ENCODE results near the gene SLC39A13. TPM values are rescaled to one million over a fixed set of nuclear protein-coding genes. Genes with fewer than 3 reads are reported as not detected.

SLC39A13 gene
- total RNA-seq, 1 donor from 2014 or later = 40.1 TPM

GRCh38 chr11:47454258-47454671 is 45.9 kb downstream of the SLC39A13 start:
- DNase-seq = peak; percentile 89

- no peak for DNase-seq
Observed at GRCh38 chr11:47460571-47461235, 52.3 kb downstream of the SLC39A13 start.

GRCh38 chr11:47461876-47462275 is 53.5 kb downstream of the SLC39A13 start:
- DNase-seq = no peak

- DNase-seq = no peak
Observed at GRCh38 chr11:47464483-47464882, 56.1 kb downstream of the SLC39A13 start.

Small RNA genes lying within 50 kb of the gene (small RNA-seq; reads per million reads assigned to genes)
- not detected for gene MIR4487 (ENCODE audit: low replicate concordance)

Other genes starting within 250 kb of the SLC39A13 start
- gene ARFGAP2, start 231.7 kb upstream of the SLC39A13 start, total RNA-seq = 168 TPM
- gene PACSIN3, start 222.2 kb upstream of the SLC39A13 start, total RNA-seq = 263 TPM
- gene DDB2, start 193.6 kb upstream of the SLC39A13 start, total RNA-seq = 17.6 TPM
- gene ACP2, start 159.8 kb upstream of the SLC39A13 start, total RNA-seq = 36.9 TPM
- 13.6 TPM for gene NR1H3, start 150.6 kb upstream of the SLC39A13 start, total RNA-seq
- gene MADD, start 138.5 kb upstream of the SLC39A13 start, total RNA-seq = 30.2 TPM
- not detected for gene MYBPC3, start 55.9 kb upstream of the SLC39A13 start, total RNA-seq
- 5.0 TPM for gene SPI1, start 30.0 kb upstream of the SLC39A13 start, total RNA-seq
- 133 TPM for gene PSMC3, start 17.8 kb downstream of the SLC39A13 start, total RNA-seq
- gene RAPSN, start 40.5 kb downstream of the SLC39A13 start, total RNA-seq = 55.2 TPM
- gene CELF1, start 144.5 kb downstream of the SLC39A13 start, total RNA-seq = 121 TPM
- 61.0 TPM for gene PTPMT1, start 157.0 kb downstream of the SLC39A13 start, total RNA-seq
- 24.8 TPM for gene KBTBD4, start 170.4 kb downstream of the SLC39A13 start, total RNA-seq
- 98.3 TPM for gene NDUFS3, start 170.5 kb downstream of the SLC39A13 start, total RNA-seq
- gene FAM180B, start 178.1 kb downstream of the SLC39A13 start, total RNA-seq = 1.4 TPM
- 5.3 TPM for gene C1QTNF4, start 185.8 kb downstream of the SLC39A13 start, total RNA-seq
- gene MTCH2, start 234.0 kb downstream of the SLC39A13 start, total RNA-seq = 44.9 TPM

Data from tongue (tissue), 3 donors.